ENCODE results near the gene PLK4.
"Not testable (repeated sequence)": the region's sequence is repeated elsewhere in the genome, so short reads cannot be mapped to it uniquely, and the experiment has no call there.

The PLK4 gene

DNA sequence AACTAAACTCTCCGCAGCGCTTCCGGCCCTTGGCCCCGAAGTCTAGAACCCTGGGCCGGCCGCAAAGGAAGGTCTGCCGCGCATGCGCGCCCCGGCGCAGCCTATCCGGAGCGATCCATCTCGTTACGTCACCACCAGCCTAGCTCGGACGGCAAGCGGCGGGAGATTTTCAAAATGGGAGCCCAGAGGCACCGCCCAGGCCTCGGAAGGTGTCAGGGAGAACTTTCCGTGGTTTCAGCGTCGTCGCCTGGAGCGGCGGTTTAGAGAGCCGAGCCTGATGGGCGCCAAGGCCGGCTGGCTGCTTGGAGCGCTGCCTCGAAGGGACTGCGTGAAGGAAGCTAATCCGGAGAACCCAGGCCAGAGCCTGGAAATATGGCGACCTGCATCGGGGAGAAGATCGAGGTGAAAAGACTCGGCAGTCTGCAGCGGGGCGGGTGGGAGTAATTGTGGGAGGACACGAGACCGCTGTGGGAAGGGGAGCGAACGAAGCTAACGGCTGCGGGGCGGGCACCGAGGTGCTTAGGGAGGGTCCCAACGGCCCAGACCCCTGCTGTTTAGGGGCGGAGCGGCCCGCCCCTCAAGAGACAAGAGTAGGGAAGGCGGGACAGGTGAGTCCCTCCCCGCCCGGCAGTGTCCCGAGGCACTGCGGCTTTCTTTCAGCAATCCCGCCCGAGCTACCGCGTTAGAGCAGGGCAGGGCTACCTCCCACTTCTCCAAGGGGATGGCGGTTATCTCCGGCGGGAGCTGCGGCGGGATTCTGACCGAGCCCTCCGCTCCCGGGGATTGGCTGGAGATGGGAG is at the start of gene PLK4:
PLK4 (plus strand) TSS at position 131 of the 800 bp plus-strand sequence; CDS start at position 373, 242 bp downstream.
- DNase-seq: peak; percentile 23

DNA sequence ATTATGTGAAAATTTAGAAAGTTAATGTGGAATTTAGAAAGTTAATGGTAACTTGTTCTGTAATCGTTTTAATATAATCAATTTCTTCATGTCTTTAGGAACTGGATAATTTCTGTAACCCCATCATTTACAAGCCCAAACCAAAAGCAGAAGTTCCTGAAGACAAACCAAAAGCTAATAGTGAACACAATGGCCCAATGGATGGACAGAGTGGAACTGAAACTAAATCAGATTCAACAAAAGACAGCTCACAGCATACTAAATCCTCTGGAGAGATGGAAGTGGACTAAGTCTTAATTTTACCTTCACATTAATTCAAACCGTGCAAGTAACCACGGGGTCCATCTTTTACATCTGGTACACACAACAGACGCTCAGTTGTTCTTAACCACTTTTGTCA is 48.1 kb upstream of the PLK4 start:
- DNase-seq: no peak

GRCh38 chr4:127843704-127844600 is 36.7 kb upstream of the PLK4 start:
- no peak for DNase-seq

DNA sequence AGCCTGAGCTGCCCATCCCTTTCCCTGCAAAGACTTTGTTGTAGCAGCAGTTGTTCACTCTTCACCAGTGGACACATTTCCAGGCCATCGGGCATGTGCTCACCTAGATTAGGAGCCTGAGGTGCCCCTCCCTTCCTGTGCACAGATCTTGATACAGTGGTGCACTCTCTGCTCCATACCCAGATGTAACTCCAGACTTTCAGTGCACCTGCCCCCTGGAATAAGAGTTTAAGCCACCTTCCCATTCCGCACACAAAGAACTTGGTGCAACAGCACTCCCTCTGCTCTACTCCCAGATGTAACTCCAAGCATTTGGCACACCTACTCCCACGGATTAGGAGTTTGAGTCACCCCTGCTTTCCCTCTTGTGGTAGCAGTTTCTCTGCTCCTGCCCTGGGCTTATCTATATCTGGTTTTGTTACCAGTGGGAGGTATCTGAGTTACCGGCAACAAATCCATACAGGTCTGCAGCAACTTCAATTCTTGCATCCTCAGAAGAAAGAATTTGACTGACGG is 36.0 kb upstream of the PLK4 start:
- DNase-seq: no peak

DNA sequence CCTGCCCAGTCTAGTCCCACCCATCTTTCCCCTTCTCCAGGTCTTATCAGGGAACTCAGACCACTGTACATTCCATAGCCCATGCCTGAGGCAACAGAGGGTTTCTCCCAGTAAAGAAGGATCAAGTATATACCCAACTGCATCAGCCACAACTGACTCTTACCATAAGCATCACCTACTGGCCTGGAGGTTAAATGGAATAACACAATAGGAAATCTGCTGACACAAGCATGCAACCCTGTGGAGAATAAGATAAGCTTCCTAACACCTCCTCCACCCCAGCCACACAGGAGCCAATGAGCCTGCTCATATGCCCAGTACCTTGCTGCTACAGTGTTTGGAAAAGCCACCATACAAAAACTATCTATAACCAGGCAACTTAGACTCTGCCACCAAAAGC is 34.6 kb upstream of the PLK4 start:
- DNase-seq: no peak

- DNase-seq: no peak
These were observed 33.9 kb upstream of the PLK4 start for GRCh38 chr4:127846765-127847164.

DNA sequence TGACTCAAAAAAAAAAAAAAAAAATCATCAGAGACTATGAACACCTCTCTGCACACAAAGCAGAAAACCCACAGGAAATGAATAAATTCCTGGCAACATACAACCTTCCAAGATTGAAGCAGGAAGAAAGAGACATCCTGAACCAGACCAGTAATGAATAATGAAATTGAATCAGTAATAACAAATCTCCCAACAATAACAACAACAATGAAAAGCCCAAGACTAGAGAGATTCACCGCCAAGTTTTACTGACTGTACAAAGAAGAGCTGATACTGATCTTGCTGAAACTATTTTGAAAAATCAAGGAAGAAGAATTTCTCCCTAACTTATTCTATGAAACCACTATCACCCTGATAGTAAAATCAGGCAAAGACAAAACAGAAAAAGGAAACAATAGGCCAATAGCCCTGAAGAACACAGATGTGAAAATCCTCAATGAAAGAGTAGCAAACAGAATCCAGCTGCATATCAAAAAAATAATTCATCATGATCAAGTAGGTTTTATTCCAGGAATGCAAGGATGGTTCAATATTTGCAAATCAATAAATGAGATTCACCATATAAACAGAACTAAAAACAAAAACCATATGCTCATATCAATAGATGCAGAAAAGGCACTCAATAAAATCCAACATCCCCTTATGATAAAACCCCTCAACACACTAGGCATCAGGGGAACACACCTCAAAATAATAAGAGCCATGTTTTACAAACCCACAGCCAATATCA is 31.0 kb upstream of the PLK4 start:
- no peak for DNase-seq

GRCh38 chr4:127852661-127853060 is 28.0 kb upstream of the PLK4 start:
- DNase-seq: no peak

GRCh38 chr4:127856196-127856812 is 24.4 kb upstream of the PLK4 start:
- DNase-seq: no peak

DNA sequence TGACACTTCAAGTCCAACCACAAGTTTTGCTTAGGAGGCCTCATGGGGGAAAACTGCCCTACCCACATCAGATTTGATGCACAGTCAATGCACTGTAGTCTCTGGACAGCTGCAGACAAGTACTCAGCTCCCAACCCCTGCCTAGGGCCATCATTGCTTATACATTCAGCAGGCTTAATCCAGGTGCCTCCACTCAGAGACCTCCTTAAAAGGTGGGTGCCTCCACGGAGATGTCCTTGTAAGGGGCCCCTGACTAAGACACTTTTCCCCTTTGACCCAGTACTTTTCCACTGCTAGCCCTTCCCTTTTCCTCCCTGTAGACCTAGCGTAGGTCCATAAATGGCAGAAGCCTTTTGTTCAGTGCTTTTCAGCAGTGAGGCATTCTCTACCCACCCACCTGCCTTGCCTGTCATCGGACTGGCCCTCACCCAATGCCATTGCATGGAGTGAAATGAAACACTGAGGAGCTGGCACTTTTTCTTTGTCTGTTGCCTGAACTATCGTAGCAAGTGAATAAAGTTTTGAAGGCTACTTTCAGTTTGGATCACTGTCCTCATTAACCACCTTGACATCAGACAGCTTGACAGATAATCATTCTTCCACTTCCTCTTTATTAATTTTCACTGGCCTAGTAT is 23.8 kb upstream of the PLK4 start:
- DNase-seq: no peak

GRCh38 chr4:127857641-127858040 is 23.1 kb upstream of the PLK4 start:
- no peak for DNase-seq

DNA sequence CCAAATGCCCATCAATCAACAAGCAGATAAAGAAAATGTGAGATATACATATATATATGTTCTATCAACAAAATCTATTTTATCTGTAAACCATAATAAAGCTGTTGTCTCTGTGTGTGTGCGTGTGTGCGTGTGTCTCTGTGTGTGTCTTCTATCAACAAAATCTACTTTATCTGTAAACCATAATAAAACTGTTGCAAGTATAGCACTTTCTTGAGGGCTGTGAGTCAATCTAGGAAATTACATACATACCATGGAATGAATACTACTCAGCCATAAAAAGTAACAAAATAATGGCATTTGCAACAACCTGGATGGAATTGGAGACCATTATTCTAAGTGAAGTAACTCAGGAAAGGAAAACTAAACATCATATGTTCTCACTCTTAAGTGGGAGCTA is 12.5 kb upstream of the PLK4 start:
- DNase-seq: no peak

- DNase-seq: no peak
These were observed 10.4 kb upstream of the PLK4 start for GRCh38 chr4:127870281-127870680.

- DNase-seq: no peak
These were observed 10.0 kb upstream of the PLK4 start for GRCh38 chr4:127870688-127871087.

- no peak for DNase-seq
These were observed 4.9 kb upstream of the PLK4 start for GRCh38 chr4:127875791-127876190.

GRCh38 chr4:127881563-127881864 is 821 bp downstream of the PLK4 start:
- DNase-seq: no peak

DNA sequence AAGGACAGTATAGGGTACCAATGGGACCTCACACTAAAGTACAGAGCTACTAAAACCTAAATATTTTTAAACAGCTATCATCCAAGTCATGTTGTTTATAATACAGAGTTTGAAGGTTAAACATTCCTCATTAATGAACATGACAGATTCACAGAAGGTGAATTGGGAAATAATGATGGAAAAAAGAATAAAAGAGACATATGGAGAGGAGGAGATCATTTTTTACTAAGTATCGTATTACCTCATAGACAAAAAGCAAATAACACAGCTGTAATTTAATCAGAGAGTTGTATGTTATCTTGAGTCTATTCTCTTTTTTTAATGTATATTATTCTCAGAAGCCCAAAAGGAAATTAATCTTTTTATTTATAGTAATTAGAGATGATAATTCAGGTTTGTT is 7.9 kb downstream of the PLK4 start:
- no peak for DNase-seq

- DNase-seq: no peak
These were observed 9.2 kb downstream of the PLK4 start for GRCh38 chr4:127889903-127890302.

GRCh38 chr4:127896069-127896468 is 15.4 kb downstream of the PLK4 start:
- no peak for DNase-seq

GRCh38 chr4:127896528-127896927 is 15.8 kb downstream of the PLK4 start:
- DNase-seq: no peak

DNA sequence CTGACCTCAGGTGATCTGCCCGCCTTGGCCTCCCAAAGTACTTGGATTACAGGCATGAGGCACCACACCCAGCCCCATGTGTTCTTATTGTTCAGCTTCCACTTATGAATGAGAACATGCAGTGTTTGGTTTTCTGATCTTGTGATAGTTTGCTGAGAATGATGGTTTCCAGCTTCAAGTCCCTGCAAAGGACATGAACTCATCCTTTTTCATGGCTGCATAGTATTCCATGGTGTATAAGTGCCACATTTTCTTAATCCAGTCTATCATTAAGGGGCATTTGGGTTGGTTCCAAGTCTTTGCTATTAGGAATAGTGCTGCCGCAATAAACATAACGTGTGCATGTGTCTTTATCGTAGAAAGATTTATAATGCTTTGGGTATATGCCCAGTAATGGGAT is 19.0 kb downstream of the PLK4 start:
- not testable (repeated sequence) for DNase-seq

GRCh38 chr4:127905029-127905428 is 24.3 kb downstream of the PLK4 start:
- DNase-seq: no peak

All from cortex of kidney (tissue), 1 donor.